IPS DF 4.7 (cell line): Measurements from ENCODE around the gene LRRC3C.

ENCODE experiments used
- DNase-seq: peaks from one replicate; pipeline ENCODE4 v3.0.0-alpha.2; 2013; ENCODE audit warnings: low spot score; ENCODE audit errors: extremely low read depth

Gene LRRC3C

DNA sequence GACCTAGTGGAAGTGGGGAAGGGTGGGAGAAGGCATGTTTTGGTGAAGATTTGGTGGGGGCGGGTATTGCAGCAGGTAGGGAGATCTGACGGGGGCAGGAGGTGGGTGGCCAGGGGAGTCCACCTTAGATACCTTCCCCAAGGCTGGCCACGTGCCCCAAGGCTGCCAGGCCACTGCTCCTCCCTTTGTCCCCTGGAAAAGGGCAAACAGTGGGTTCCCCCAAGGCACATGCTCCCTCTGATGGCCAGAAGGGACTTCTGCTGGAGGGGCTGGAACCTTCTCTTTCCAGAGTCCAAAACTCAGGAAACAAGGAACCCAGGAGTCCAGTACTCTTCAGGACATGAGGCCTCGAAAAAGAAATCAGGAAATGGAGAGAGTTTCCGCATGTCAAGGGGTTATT lies 46.9 kb downstream of the LRRC3C start:
- no peak for DNase-seq

DNA sequence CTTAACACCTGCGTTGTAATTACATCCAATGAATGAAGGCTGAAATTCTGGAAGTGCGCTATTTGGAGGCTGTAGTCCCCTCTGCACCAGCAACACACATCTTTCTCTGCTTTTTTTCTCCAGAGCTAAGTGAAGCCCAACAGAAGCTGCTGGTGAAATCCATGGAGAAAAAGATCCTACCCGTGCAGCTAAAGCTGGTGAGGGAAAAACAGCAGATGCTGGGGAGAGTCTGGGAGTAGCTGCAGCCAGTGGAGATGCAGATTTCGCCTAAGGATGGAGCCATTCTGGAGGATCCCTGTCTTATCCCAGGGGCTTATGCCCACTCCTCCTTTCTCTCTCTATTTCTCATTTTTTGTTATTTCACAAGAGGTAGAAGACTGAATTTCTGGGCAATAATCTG lies 48.3 kb downstream of the LRRC3C start:
- DNase-seq = no peak

DNA sequence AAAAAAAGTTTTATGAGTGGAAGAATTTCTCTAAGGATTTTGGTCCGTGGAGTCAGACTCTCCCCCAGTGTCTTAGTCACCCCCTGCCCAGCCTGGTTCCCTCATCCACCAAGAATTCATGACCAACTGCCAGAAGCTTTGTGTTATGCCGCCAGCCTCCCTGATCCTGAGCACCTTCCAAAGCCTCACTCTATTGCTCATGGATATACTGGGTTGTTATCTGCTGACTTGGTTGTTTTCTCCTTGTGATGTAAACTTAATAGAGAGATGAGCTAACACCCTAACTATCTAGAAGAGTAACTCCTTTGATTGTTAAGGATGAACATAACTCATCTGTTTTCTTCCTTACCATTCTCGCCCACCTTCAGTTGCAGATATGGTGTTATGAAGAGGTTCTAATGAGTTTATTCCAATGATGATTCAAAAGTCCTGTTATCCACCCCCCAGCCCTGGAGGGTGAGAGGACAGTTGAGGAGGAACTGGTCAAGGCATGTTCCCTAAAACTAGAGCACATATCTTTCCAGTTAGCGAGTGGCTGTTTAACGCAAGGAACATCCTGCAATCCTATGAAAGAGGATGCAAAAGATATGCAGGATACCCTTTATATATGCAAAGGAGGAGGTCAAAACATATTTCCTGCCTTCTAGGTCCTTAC lies 51.6 kb downstream of the LRRC3C start:
- DNase-seq = no peak

DNA sequence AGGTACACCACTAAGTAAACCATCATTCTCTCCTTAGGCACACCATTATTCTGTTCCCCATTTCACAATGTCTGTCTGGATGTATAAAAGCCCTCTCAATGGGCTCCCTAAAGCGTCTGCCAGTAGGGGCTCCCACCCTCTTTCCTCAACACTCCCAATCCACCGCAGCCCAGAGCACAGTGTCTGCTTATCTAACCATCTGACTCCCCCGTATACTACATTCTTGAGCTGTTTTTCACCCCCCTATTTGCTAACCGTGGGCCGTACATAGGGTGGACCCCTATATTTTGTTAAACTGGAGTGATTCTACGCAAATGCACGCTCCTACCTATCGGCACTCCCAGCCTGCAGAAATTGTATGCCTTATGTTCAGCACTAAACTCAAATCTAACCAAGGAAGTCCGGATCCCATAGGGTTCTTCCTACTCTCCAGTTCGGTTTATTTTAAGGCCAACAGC lies 52.4 kb downstream of the LRRC3C start:
- no peak for DNase-seq

DNA sequence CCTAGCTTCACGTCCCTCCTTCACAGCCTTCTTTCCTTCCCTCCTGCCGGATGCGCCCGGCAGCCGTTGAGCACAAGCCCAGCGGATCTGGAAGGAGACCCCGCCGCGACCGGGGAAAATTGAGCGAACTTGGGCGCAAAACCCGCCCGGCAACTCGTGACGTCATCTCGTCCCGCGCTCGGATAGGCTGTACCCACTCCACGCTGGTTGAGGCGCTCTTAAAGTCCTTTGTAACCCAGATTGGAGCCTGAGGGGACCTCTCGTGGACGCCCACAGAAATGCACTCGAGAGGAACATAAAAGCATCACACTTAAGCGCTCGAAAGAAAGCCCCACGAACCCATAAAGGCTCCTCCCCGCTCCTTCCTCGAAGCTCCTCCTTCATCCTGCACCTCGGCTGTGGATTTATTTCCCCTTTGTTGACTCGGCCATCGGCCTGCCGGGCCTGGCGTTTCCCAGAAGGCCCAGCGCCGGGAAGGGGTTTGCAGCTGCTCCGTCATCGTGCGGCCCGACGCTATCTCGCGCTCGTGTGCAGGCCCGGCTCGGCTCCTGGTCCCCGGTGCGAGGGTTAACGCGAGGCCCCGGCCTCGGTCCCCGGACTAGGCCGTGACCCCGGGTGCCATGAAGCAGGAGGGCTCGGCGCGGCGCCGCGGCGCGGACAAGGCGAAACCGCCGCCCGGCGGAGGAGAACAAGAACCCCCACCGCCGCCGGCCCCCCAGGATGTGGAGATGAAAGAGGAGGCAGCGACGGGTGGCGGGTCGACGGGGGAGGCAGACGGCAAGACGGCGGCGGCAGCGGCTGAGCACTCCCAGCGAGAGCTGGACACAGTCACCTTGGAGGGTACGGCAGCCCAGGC lies 53.0 kb downstream of the LRRC3C start, which contains the start of gene PSMD3:
TSS of gene PSMD3 (plus strand) at position 457 of the 856 bp plus-strand sequence. CDS start at position 621, 164 bp downstream.
- DNase-seq = peak; percentile 98

DNA sequence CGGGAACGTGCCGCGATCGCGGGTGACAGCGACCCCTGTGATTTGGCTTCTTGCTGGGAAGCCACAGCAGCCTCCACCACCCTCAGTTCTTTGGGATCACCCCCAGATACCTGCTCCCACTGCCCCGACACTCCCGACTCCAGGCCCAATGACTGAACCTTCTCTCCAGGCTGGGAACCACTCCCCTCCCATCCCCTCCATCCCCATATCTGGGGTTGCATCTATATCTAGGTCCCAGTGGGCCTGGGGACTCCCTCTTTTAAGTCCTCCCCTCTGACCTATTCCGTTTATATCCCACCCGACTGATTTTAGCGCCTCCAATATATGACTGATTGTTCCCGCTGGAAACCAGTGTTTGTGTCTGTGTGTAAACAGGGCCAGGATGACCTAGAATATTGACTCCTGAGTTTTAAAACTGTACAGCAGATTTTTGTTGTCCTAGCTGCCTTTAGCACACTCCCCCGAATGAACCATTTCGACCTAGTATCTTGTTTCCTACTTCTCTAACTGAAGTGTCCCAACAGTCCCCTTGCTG lies 53.7 kb downstream of the LRRC3C start:
- DNase-seq = no peak

DNA sequence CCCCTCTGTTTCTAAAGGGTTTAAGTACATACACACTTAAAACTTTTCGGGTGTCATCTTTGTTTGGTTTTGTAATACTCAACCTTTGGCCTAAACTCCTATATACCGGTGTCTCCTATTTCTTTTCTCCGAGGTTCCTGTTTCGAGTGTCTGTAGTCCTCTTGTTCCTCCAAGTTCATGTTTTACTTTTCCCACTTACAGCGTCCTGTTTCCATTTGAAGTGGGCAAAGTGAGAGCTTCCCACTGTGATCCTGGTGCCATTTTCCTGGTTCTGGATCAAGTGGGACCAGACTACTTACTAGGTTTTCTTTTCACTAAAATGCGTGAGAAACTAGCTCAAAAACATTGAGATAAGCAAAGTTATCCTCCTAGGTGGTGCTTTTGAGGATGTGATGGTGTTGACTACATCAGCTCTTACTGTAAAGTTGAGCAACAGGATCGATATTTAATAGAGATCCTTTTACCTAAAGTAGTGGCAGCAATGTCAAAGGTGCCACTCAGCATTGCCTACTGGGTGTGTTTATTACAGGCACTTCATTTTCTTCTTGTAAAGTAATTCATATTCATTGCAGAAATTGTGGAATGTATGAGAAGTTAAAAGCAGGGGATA lies 54.3 kb downstream of the LRRC3C start:
- DNase-seq = no peak

DNA sequence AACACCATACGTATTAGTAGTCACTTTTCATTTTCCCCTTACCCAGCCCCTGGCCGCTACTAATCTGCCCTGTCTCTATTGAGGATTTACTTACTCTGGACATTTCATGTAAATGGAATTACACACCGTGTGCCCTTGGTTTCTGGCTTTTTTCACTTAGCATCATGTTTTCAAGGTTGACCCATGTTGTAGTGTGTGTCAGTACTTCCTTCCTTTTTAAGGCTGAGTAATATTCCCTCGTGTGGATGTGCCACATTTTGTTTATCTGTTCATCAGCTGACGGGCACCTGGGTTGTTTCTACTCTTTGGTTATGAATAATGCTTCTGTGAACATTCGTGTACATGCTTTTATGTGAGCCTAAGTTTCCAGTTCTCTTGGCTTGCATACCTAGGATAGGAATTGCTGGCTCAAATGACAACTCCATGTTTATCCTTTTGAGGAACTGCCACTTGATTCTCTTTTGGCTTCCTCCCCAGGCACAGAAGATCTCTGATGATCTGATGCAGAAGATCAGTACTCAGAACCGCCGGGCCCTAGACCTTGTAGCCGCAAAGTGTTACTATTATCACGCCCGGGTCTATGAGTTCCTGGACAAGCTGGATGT lies 60.8 kb downstream of the LRRC3C start:
- no peak for DNase-seq

DNA sequence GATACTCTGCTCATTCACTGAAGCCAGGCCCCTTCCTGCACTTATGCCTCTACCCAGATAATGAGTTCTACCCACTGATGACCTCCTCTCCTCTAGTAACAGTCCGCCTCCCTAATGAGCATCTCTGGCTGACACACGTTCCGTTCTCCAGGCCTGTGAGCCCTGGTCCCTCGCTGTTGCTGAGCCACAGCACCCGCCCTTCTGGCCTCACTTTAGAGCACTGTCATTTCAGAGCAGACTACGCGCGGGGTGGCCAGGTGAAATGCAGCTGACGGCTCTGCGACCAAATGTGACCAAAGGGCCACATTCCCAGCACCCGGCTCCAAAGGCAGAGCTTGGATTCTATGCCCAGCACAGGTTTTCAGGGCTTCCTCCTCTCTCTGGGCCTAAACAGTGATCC lies 66.9 kb downstream of the LRRC3C start:
- DNase-seq = no peak
